Endothelial cell of umbilical vein (primary cell): ENCODE data around the gene PHACTR2. TPM values are rescaled to one million over a fixed set of nuclear protein-coding genes. Genes with fewer than 3 reads are reported as not detected.
"Not testable (repeated sequence)": the region's sequence is repeated elsewhere in the genome, so short reads cannot be mapped to it uniquely, and the experiment has no call there.

Source experiments
- BruUV-seq: library from RNA; stranded (reverse); fragments of 400-500 nt; replicated peaks from 2 replicates; lab custom pipeline; 2021; lab: Mats Ljungman, UMichigan
- CTCF ChIA-PET: fragments of 300-600, 350-600 bp; sonication (Branson Sonifier 250); formaldehyde crosslinking; loops from one replicate; lab custom pipeline; 2021; ENCODE audit warnings: antibody characterized with exemption, inconsistent platforms; lab: Charles Lee
- POLR2A ChIA-PET: fragments of 300-600, 350-600 bp; sonication (Branson Sonifier 250); formaldehyde crosslinking; loops from one replicate; lab custom pipeline; 2021; ENCODE audit warnings: antibody characterized with exemption, inconsistent platforms; lab: Charles Lee
- DNase-seq: peaks from one replicate; pipeline ENCODE4 v3.0.0-alpha.2; 2011; ENCODE audit warnings: low read depth, low spot score
- FAIRE-seq: peaks from 2 replicates; lab custom pipeline; 2011; peaks lifted over from hg19 to GRCh38; lab: Jason Lieb, UNC
- H2AFZ ChIP-seq: 2 replicates; pipeline ENCODE4 v1.6.0; 2012; ENCODE audit warnings: low read depth, low read length, control low read depth, inconsistent platforms
- H3K27ac ChIP-seq: 2 replicates; pipeline ENCODE4 v1.5.1; 2011; ENCODE audit warnings: low read depth, mild to moderate bottlenecking, control low read depth, low read length, moderate library complexity; ENCODE audit not compliant: insufficient read depth
- H3K27me3 ChIP-seq, 2 experiments: 2 replicates each; pipeline versions ENCODE4 v1.6.0 to v1.6.1; 2011; ENCODE audit warnings: low read length in 2 of 2, mixed read lengths in 1 of 2; ENCODE audit not compliant: control insufficient read depth in 2 of 2, insufficient read depth in 2 of 2
- H3K36me3 ChIP-seq, 2 experiments: 2 replicates in 1 of 2; 3 replicates in 1 of 2; pipeline ENCODE4 v1.5.1; 2011; ENCODE audit warnings: low read length in 2 of 2, mild to moderate bottlenecking in 1 of 2, moderate library complexity in 1 of 2; ENCODE audit not compliant: control insufficient read depth in 2 of 2, insufficient read depth in 2 of 2; ENCODE audit errors: extremely low read depth in 1 of 2
- H3K4me1 ChIP-seq: 3 replicates; pipeline ENCODE4 v1.5.1; 2011; ENCODE audit warnings: mild to moderate bottlenecking, low read length; ENCODE audit not compliant: control insufficient read depth, insufficient read depth; ENCODE audit errors: extremely low read depth
- H3K4me2 ChIP-seq: 2 replicates; pipeline ENCODE4 v1.6.1; 2011; ENCODE audit warnings: low read length, control low read depth, mixed read lengths; ENCODE audit not compliant: insufficient read depth
- H3K4me3 ChIP-seq, 3 experiments: fragments of 200-600 bp in 1 of 3; sonication (generic), shearing (Covaris generic) in 1 of 3; replicated peaks in 1 of 3; 2 replicates each; pipeline ENCODE4 v1.5.1; 2011 to 2016; ENCODE audit warnings: control low read depth in 3 of 3, low read length in 3 of 3, mild to moderate bottlenecking in 2 of 3, inconsistent platforms in 1 of 3, low read depth in 1 of 3, moderate library complexity in 1 of 3; ENCODE audit not compliant: insufficient read depth in 1 of 3
- H3K79me2 ChIP-seq: 2 replicates; pipeline ENCODE4 v1.6.0; 2012; ENCODE audit warnings: low read length, inconsistent platforms; ENCODE audit not compliant: control insufficient read depth, insufficient read depth
- H3K9ac ChIP-seq: replicated peaks from 2 replicates; pipeline ENCODE3; 2011; ENCODE audit warnings: low read length, control low read depth; ENCODE audit not compliant: insufficient read depth; ENCODE audit errors: extremely low read depth
- H3K9me1 ChIP-seq: replicated peaks from 3 replicates; pipeline ENCODE4 v1.6.0; 2011; ENCODE audit warnings: mild to moderate bottlenecking, low read length; ENCODE audit not compliant: control insufficient read depth, insufficient read depth; ENCODE audit errors: extremely low read depth
- H3K9me3 ChIP-seq: replicated peaks from 2 replicates; pipeline ENCODE4 v1.5.1; 2012; ENCODE audit warnings: low read length, inconsistent platforms; ENCODE audit not compliant: control insufficient read depth, insufficient read depth
- H4K20me1 ChIP-seq: replicated peaks from 2 replicates; pipeline ENCODE3; 2011; ENCODE audit warnings: mild to moderate bottlenecking, low read length; ENCODE audit not compliant: control insufficient read depth, insufficient read depth; ENCODE audit errors: extremely low read depth
- CTCF ChIP-seq, 2 donors: IDR thresholded peaks; 1 replicate in 1 of 2; 2 replicates in 1 of 2; pipeline ENCODE4 v1.5.1; 2011; ENCODE audit warnings: low read length in 2 of 2, mild to moderate bottlenecking in 2 of 2, moderate library complexity in 2 of 2, control low read depth in 1 of 2, inconsistent platforms in 1 of 2, low read depth in 1 of 2; ENCODE audit not compliant: insufficient read depth in 1 of 2; ENCODE audit errors: extremely low read depth in 1 of 2
- EZH2 ChIP-seq: IDR thresholded peaks from 2 replicates; pipeline ENCODE4 v1.6.1; 2012; ENCODE audit warnings: borderline replicate concordance, low read depth, mild to moderate bottlenecking, moderate library complexity, low read length, inconsistent platforms; ENCODE audit not compliant: severe bottlenecking
- FOS ChIP-seq: IDR thresholded peaks from 2 replicates; pipeline ENCODE4 v1.6.1; 2011; ENCODE audit warnings: mild to moderate bottlenecking, low read length, moderate library complexity, borderline replicate concordance; ENCODE audit not compliant: insufficient read depth
- GATA2 ChIP-seq: IDR thresholded peaks from 2 replicates; pipeline ENCODE4 v1.7.0; 2011; ENCODE audit warnings: low read depth, mild to moderate bottlenecking, moderate library complexity, mixed read lengths, low read length; ENCODE audit not compliant: insufficient read length, insufficient read depth
- JUN ChIP-seq: IDR thresholded peaks from 2 replicates; pipeline ENCODE4 v1.6.1; 2011; ENCODE audit warnings: borderline replicate concordance, low read depth; ENCODE audit not compliant: insufficient read length, insufficient read depth
- MYC ChIP-seq: IDR thresholded peaks from one replicate; pipeline ENCODE4 v1.6.1; 2011; ENCODE audit warnings: mild to moderate bottlenecking, low read depth, low read length
- POLR2A ChIP-seq: IDR thresholded peaks from 2 replicates; pipeline ENCODE4 v1.6.1; 2012; ENCODE audit warnings: low read depth, mild to moderate bottlenecking, control low read depth, low read length
- POLR2AphosphoS5 ChIP-seq: IDR thresholded peaks from 2 replicates; pipeline ENCODE4 v1.6.1; 2012; ENCODE audit warnings: low read depth, mild to moderate bottlenecking, control low read depth, low read length, moderate library complexity; ENCODE audit not compliant: insufficient read depth
- dilution Hi-C: fragments of 300-500 bp; cut with MboI; formaldehyde crosslinking; loops from one replicate; pipeline ENCODE4 v1.15.0; 2019; ENCODE audit warnings: low sequenced_read_pairs; ENCODE audit not compliant: extremely low pct_ligation_motif_present
- intact Hi-C: fragments of 100-400 bp; cut with micrococcal nuclease; formaldehyde crosslinking; loops from one replicate; pipeline ENCODE4 v1.10.0; 2022
- polyA plus RNA-seq, 4 experiments: library from polyadenylated mRNA; depleted of rRNA in 3 of 4; stranded (reverse) in 3 of 4; unstranded in 1 of 4; fragments of >200 nt; gene quantifications; 2 replicates each; pipeline versions ENCODE4 v1.2.1 to v1.2.3, GENCODE V29; 2011 to 2012; ENCODE audit warnings: missing spikeins in 1 of 4
- total RNA-seq: library from RNA; stranded (reverse); gene quantifications from 2 replicates; pipeline ENCODE4 v1.2.3, GENCODE V29; 2021
- TF ChIP-seq, protein P1 (sequence below): IDR thresholded peaks from 2 replicates; pipeline ENCODE4 v1.6.1; 2011; ENCODE audit not compliant: insufficient read depth, insufficient read length

Gene PHACTR2
- total and polyA plus RNA-seq, 2 donors (not counting 3 experiments of a cell fraction or from before 2014, with no cell fraction given): 16.3 to 178 TPM

DNA sequence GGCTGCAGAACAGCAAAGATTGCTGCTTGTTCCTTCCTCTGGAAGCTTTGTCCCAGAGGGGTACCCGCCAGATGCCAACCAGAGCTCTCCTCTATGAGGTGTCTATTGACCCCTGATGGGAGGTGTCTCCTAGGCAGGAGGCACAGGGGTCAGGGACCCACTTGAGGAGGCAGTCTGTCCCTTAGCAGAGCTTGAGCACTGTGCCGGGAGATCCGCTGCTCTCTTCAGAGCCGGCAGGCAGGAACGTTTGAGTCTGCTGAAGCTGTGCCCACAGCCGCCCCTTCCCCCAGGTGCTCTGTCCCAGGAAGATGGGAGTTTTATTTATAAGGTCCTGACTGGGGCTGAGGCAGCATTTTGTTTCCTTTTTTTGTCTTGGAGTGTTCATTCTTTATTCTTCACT lies 179.0 kb downstream of the PHACTR2 start:
- POLR2A ChIA-PET, H3K27ac ChIP-seq, BruUV-seq, FAIRE-seq, H3K4me3 ChIP-seq, H3K9me1 ChIP-seq, CTCF ChIA-PET, H3K9me3 ChIP-seq, H3K9ac ChIP-seq, H3K4me2 ChIP-seq, H4K20me1 ChIP-seq, H3K79me2 ChIP-seq, intact Hi-C loops, DNase-seq, dilution Hi-C loops, H2AFZ ChIP-seq, H3K27me3 ChIP-seq, H3K4me1 ChIP-seq: not testable (repeated sequence)
- peaks cover 15 to 16% of the 10 kb centered on the region in 2 experiments for H3K36me3 ChIP-seq

- intact Hi-C loops (no loop called here), dilution Hi-C loops (no loop called here)
- no peak overlapping the region for H3K4me2 ChIP-seq
- no peaks in the 10 kb centered on the region for H3K27me3 ChIP-seq
- no peaks in the 10 kb centered on the region for H3K4me1 ChIP-seq
- no peak overlapping the region for H3K9ac ChIP-seq
- BruUV-seq: no TSS peak
- POLR2A ChIA-PET: no interaction called here
- TF ChIP-seq, protein P1, sequence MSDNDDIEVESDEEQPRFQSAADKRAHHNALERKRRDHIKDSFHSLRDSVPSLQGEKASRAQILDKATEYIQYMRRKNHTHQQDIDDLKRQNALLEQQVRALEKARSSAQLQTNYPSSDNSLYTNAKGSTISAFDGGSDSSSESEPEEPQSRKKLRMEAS: no peak
- TF ChIP-seq MYC: no peak
- no peak for TF ChIP-seq POLR2AphosphoS5
- TF ChIP-seq FOS: no peak
- no peak for TF ChIP-seq JUN
- no peak for TF ChIP-seq CTCF (IDR thresholded peaks at IDR 0.05; ENCODE audit: extremely low read depth in 1 of 2, insufficient read depth in 1 of 2, low read depth in 1 of 2, low read length in 2 of 2)
- no peak for TF ChIP-seq EZH2
- TF ChIP-seq POLR2A: no peak
- TF ChIP-seq GATA2: no peak
- DNase-seq (no peak), FAIRE-seq (no peak)
- no peaks in the 10 kb centered on the region for H4K20me1 ChIP-seq
- no peaks in the 10 kb centered on the region for H3K9me1 ChIP-seq
- H3K36me3 ChIP-seq: peaks cover 16% of the 10 kb centered on the region in 2 experiments
- H3K9me3 ChIP-seq: no peaks in the 10 kb centered on the region
- no peak overlapping the region for H3K4me3 ChIP-seq
- H3K79me2 ChIP-seq: peaks cover 4% of the 10 kb centered on the region
- CTCF ChIA-PET: no interaction called here
- no peak overlapping the region for H2AFZ ChIP-seq
- H3K27ac ChIP-seq: no peak overlapping the region
Measured at GRCh38 chr6:143857651-143858050, 179.9 kb downstream of the PHACTR2 start.
